K562 (cell line): ENCODE data around the gene INTS2.

Experiments used
- JUN ChIP-seq, 2 experiments: sonication (generic) in 1 of 2; formaldehyde crosslinking in 1 of 2; IDR thresholded peaks; 2 replicates each; pipeline versions ENCODE4 v1.6.1 to v1.8.0; 2012 to 2022; ENCODE audit warnings: borderline replicate concordance in 2 of 2, mild to moderate bottlenecking in 2 of 2, improper control_type of control experiment in 1 of 2, low read depth in 1 of 2, low read length in 1 of 2, missing genetic modification reagents in 1 of 2
- PHF8 ChIP-seq: fragments of 200-600 bp; sonication (generic); IDR thresholded peaks from 2 replicates; pipeline ENCODE4 v1.6.1; 2012; ENCODE audit warnings: mixed run types, mild to moderate bottlenecking, inconsistent platforms, low read length, moderate library complexity, borderline replicate concordance
- YBX1 ChIP-seq: fragments of 450-650 bp; IDR thresholded peaks from 2 replicates; pipeline ENCODE4 v1.7.1; 2016; ENCODE audit warnings: mild to moderate bottlenecking
- TF ChIP-seq, protein P1 (sequence below), 3 experiments: IDR thresholded peaks in 2 of 3; conservative IDR thresholded peaks in 1 of 3; 2 replicates each; pipeline ENCODE4 v1.5.1; 2011 to 2012; ENCODE audit warnings: low read length in 3 of 3, mild to moderate bottlenecking in 3 of 3, control low read depth in 2 of 3, improper control_type of control experiment in 1 of 3, inconsistent platforms in 1 of 3, low read depth in 1 of 3, mixed read lengths in 1 of 3, moderate library complexity in 1 of 3; ENCODE audit not compliant: insufficient read depth in 2 of 3
- TF ChIP-seq, protein P2 (sequence below): sonication (generic); formaldehyde crosslinking; IDR thresholded peaks from 2 replicates; pipeline ENCODE4 v1.8.1; 2023; ENCODE audit warnings: mild to moderate bottlenecking, missing genetic modification reagents, moderate library complexity
- TF ChIP-seq, protein P3 (sequence below): sonication (generic); formaldehyde crosslinking; IDR thresholded peaks from 2 replicates; pipeline ENCODE4 v1.8.0; 2022; ENCODE audit warnings: mild to moderate bottlenecking, low read depth, missing genetic modification reagents

DNA sequence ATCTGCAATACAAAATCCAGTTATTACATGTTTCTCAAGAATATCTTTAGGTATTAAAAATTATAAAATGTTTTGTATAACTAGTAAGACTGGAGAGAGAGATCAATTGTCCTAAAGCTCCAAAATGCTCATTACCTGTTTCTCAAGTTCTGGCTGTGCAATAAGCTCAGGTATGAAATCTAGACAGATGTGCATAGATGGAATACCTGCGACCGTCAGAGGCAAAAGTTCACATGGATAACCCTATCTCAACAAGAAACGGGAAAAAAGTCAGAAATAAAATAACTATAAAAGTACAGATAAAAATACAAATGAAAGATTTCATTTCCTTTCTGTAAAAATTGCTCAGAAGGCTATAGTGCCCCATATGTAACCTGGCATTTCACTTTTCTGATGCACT, 58.6 kb downstream of the INTS2 start:
- TF ChIP-seq, protein P1, sequence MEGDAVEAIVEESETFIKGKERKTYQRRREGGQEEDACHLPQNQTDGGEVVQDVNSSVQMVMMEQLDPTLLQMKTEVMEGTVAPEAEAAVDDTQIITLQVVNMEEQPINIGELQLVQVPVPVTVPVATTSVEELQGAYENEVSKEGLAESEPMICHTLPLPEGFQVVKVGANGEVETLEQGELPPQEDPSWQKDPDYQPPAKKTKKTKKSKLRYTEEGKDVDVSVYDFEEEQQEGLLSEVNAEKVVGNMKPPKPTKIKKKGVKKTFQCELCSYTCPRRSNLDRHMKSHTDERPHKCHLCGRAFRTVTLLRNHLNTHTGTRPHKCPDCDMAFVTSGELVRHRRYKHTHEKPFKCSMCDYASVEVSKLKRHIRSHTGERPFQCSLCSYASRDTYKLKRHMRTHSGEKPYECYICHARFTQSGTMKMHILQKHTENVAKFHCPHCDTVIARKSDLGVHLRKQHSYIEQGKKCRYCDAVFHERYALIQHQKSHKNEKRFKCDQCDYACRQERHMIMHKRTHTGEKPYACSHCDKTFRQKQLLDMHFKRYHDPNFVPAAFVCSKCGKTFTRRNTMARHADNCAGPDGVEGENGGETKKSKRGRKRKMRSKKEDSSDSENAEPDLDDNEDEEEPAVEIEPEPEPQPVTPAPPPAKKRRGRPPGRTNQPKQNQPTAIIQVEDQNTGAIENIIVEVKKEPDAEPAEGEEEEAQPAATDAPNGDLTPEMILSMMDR (IDR thresholded peaks at IDR 0.05 in 2 of 3, conservative IDR thresholded peaks at IDR 0.05 in 1 of 3; ENCODE audit: insufficient read depth in 2 of 3, low read depth in 1 of 3, low read length in 3 of 3), result no peak
- TF ChIP-seq JUN (IDR thresholded peaks at IDR 0.05; ENCODE audit: borderline replicate concordance, low read depth, low read length), result no peak
- no peak for TF ChIP-seq JUN (CRISPR knock-in tag; IDR thresholded peaks at IDR 0.05; ENCODE audit: borderline replicate concordance)
- TF ChIP-seq, protein P2, sequence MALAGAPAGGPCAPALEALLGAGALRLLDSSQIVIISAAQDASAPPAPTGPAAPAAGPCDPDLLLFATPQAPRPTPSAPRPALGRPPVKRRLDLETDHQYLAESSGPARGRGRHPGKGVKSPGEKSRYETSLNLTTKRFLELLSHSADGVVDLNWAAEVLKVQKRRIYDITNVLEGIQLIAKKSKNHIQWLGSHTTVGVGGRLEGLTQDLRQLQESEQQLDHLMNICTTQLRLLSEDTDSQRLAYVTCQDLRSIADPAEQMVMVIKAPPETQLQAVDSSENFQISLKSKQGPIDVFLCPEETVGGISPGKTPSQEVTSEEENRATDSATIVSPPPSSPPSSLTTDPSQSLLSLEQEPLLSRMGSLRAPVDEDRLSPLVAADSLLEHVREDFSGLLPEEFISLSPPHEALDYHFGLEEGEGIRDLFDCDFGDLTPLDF (CRISPR knock-in tag), result no peak
- TF ChIP-seq PHF8, result no peak
- no peak for TF ChIP-seq YBX1
- TF ChIP-seq, protein P3, sequence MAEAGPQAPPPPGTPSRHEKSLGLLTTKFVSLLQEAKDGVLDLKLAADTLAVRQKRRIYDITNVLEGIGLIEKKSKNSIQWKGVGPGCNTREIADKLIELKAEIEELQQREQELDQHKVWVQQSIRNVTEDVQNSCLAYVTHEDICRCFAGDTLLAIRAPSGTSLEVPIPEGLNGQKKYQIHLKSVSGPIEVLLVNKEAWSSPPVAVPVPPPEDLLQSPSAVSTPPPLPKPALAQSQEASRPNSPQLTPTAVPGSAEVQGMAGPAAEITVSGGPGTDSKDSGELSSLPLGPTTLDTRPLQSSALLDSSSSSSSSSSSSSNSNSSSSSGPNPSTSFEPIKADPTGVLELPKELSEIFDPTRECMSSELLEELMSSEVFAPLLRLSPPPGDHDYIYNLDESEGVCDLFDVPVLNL (CRISPR knock-in tag), result no peak
